ENCODE data around the gene CEBPZ.
"Not testable (repeated sequence)": the region's sequence is repeated elsewhere in the genome, so short reads cannot be mapped to it uniquely, and the experiment has no call there.

Gene CEBPZ

DNA sequence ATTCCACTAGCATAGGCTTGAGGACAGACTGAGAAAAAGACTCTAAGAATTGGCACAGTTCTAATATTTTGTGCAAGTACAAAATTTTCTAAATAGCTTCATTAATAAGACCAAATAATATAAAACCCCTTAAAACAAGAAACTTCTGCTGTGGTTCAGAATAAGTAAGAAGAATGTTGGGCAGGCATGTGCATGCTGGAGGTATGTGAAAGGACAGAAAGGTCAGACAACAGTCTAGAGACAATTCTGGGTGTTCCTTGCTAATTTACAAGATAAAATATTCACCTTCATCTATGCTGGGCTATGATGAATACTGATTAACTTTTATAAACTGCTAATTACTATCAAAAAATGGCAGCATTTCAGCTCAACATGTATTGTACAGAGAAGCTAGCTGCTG is 20.2 kb downstream of the CEBPZ start:
- Histone ChIP-seq H3K4me3 (ENCODE audit: insufficient read depth, low read length, poor library complexity, severe bottlenecking) (no peak overlapping the region), H3K9me3 (ENCODE audit: insufficient read depth, low read length) (no peaks in the 10 kb centered on the region), H3K36me3 (ENCODE audit: low read length) (peaks cover 91% of the 10 kb centered on the region), H3K27me3 (ENCODE audit: low read length) (no peaks in the 10 kb centered on the region), H4K20me1 (ENCODE audit: low read depth, low read length) (no peaks in the 10 kb centered on the region; the same call in 1 of the 2 replicates), H3F3A (ENCODE audit: insufficient read depth) (peaks cover 17% of the 10 kb centered on the region), H3K9ac (ENCODE audit: low read length) (no peak overlapping the region), H3K27ac (ENCODE audit: low read depth, low read length) (no peak overlapping the region), H2AFZ (ENCODE audit: low read depth, low read length, severe bottlenecking) (no peak overlapping the region), H3K4me2 (ENCODE audit: low read depth, low read length, poor library complexity, severe bottlenecking) (no peak overlapping the region), H3K9me2 (replicated peaks; ENCODE audit: insufficient read depth, low read length) (no peaks in the 10 kb centered on the region), H3K79me2 (ENCODE audit: insufficient read depth, low read length) (peaks cover 40% of the 10 kb centered on the region)
- no peak for TF ChIP-seq EZH2phosphoT487 (conservative IDR thresholded peaks at IDR 0.05; ENCODE audit: low read length)
- TF ChIP-seq, protein P1, sequence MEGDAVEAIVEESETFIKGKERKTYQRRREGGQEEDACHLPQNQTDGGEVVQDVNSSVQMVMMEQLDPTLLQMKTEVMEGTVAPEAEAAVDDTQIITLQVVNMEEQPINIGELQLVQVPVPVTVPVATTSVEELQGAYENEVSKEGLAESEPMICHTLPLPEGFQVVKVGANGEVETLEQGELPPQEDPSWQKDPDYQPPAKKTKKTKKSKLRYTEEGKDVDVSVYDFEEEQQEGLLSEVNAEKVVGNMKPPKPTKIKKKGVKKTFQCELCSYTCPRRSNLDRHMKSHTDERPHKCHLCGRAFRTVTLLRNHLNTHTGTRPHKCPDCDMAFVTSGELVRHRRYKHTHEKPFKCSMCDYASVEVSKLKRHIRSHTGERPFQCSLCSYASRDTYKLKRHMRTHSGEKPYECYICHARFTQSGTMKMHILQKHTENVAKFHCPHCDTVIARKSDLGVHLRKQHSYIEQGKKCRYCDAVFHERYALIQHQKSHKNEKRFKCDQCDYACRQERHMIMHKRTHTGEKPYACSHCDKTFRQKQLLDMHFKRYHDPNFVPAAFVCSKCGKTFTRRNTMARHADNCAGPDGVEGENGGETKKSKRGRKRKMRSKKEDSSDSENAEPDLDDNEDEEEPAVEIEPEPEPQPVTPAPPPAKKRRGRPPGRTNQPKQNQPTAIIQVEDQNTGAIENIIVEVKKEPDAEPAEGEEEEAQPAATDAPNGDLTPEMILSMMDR (IDR thresholded peaks at IDR 0.05; ENCODE audit: insufficient read depth, low read length, poor library complexity, severe bottlenecking): no peak

GRCh38 chr2:37206760-37207159 is 24.6 kb downstream of the CEBPZ start:
- peaks cover 83% of the 10 kb centered on the region for H3K36me3 ChIP-seq (ENCODE audit: low read length)
- peaks cover 22% of the 10 kb centered on the region for H3F3A ChIP-seq (ENCODE audit: insufficient read depth)
- H2AFZ ChIP-seq (ENCODE audit: low read depth, low read length, severe bottlenecking); H3K9ac ChIP-seq (ENCODE audit: low read length); H3K9me2 ChIP-seq (replicated peaks; ENCODE audit: insufficient read depth, low read length); H3K9me3 ChIP-seq (ENCODE audit: insufficient read depth, low read length); H3K27ac ChIP-seq (ENCODE audit: low read depth, low read length); H4K20me1 ChIP-seq (ENCODE audit: low read depth, low read length); H3K4me2 ChIP-seq (ENCODE audit: low read depth, low read length, poor library complexity, severe bottlenecking); H3K27me3 ChIP-seq (ENCODE audit: low read length); H3K4me3 ChIP-seq (ENCODE audit: insufficient read depth, low read length, poor library complexity, severe bottlenecking): not testable (repeated sequence)
- peaks cover 60% of the 10 kb centered on the region for H3K79me2 ChIP-seq (ENCODE audit: insufficient read depth, low read length)

DNA sequence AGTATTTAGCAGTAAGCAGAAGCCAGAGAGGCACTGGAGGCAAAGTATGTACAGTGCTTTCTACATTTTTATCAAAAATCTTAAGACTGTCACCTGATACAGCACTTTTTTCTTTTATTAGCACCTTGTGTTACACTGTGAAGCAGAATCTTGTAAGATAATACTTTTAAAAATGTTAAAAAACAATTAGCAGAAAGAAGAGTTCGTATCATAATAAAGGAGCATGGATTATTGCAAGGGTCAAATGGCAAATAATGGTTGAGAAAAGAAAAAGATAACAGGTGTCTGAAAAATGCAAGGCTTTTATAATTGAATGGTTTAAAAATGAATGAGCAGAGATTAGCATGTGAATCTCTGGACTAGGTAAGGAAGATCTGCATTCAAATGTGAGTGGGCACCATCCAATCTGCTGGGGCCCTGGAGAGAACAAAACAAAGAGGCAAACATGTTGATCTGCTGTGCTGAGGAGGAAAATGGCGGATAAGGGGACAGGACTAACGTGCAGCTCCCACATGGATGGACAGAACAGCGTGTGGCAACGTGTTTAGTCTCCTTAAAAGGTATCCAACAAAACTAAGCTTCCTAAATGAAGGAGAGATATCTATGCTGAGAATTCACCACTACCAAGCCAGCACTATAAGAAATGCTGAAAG is 25.6 kb downstream of the CEBPZ start:
- Histone ChIP-seq H3K27ac (ENCODE audit: low read depth, low read length) (no peak overlapping the region), H3F3A (ENCODE audit: insufficient read depth) (peaks cover 22% of the 10 kb centered on the region), H3K9me3 (ENCODE audit: insufficient read depth, low read length) (no peaks in the 10 kb centered on the region), H3K79me2 (ENCODE audit: insufficient read depth, low read length) (peaks cover 58% of the 10 kb centered on the region), H2AFZ (ENCODE audit: low read depth, low read length, severe bottlenecking) (no peak overlapping the region), H3K9ac (ENCODE audit: low read length) (no peak overlapping the region), H4K20me1 (ENCODE audit: low read depth, low read length) (no peaks in the 10 kb centered on the region; the same call in 1 of the 2 replicates), H3K9me2 (replicated peaks; ENCODE audit: insufficient read depth, low read length) (no peaks in the 10 kb centered on the region), H3K27me3 (ENCODE audit: low read length) (no peaks in the 10 kb centered on the region), H3K36me3 (ENCODE audit: low read length) (peaks cover 83% of the 10 kb centered on the region), H3K4me2 (ENCODE audit: low read depth, low read length, poor library complexity, severe bottlenecking) (no peak overlapping the region), H3K4me3 (ENCODE audit: insufficient read depth, low read length, poor library complexity, severe bottlenecking) (no peak overlapping the region)
- TF ChIP-seq EZH2phosphoT487 (conservative IDR thresholded peaks at IDR 0.05; ENCODE audit: low read length): no peak
- TF ChIP-seq, protein P1 (IDR thresholded peaks at IDR 0.05; ENCODE audit: insufficient read depth, low read length, poor library complexity, severe bottlenecking): no peak

- Histone ChIP-seq H3K36me3 (ENCODE audit: low read length) (peaks cover 78% of the 10 kb centered on the region), H3K79me2 (ENCODE audit: insufficient read depth, low read length) (peaks cover 64% of the 10 kb centered on the region), H3F3A (ENCODE audit: insufficient read depth) (peaks cover 28% of the 10 kb centered on the region)
- H3K27me3 ChIP-seq (ENCODE audit: low read length); H3K4me2 ChIP-seq (ENCODE audit: low read depth, low read length, poor library complexity, severe bottlenecking); H3K9ac ChIP-seq (ENCODE audit: low read length); H3K9me3 ChIP-seq (ENCODE audit: insufficient read depth, low read length); H3K9me2 ChIP-seq (replicated peaks; ENCODE audit: insufficient read depth, low read length); H3K27ac ChIP-seq (ENCODE audit: low read depth, low read length); H4K20me1 ChIP-seq (ENCODE audit: low read depth, low read length); H2AFZ ChIP-seq (ENCODE audit: low read depth, low read length, severe bottlenecking); H3K4me3 ChIP-seq (ENCODE audit: insufficient read depth, low read length, poor library complexity, severe bottlenecking): not testable (repeated sequence)
Observed at GRCh38 chr2:37205071-37205661, 26.2 kb downstream of the CEBPZ start.

Data from SU-DHL-6 (cell line).